SK-N-SH treated with all-trans-retinoic acid at 6 μM for 48 hours (cell line): ENCODE measurements around the gene CCT7.

ENCODE experiments used
- ATAC-seq: fragments of 200-7000 bp; cut with Tn5 transposase; 3 replicates; pipeline ENCODE4 v1.9.1; 2020; ENCODE audit warnings: mild to moderate bottlenecking, moderate library complexity
- ARNTL ChIP-seq: fragments of 450-650 bp; formaldehyde crosslinking; IDR thresholded peaks from 2 replicates; pipeline ENCODE4 v1.5.0; 2020; ENCODE audit warnings: low read depth, mild to moderate bottlenecking, moderate library complexity, borderline replicate concordance
- BACH2 ChIP-seq: fragments of 250-450 bp; sonication (Bioruptor Pico); IDR thresholded peaks from 2 replicates; pipeline ENCODE4 v1.9.0; 2021; ENCODE audit warnings: mild to moderate bottlenecking, borderline replicate concordance
- CREB5 ChIP-seq: fragments of 250-450 bp; sonication (Bioruptor Pico); IDR thresholded peaks from 2 replicates; pipeline ENCODE4 v1.5.1; 2020; ENCODE audit warnings: low read depth, mild to moderate bottlenecking, moderate library complexity
- CSDC2 ChIP-seq: fragments of 250-450 bp; sonication (Bioruptor Pico); IDR thresholded peaks from 2 replicates; pipeline ENCODE4 v1.5.0; 2020; ENCODE audit warnings: mild to moderate bottlenecking, moderate library complexity
- ESRRG ChIP-seq: fragments of 250-450 bp; sonication (Bioruptor Pico); IDR thresholded peaks from 2 replicates; pipeline ENCODE4 v1.6.1; 2021; ENCODE audit warnings: mild to moderate bottlenecking
- GLIS3 ChIP-seq: fragments of 250-450 bp; sonication (Bioruptor Pico); IDR thresholded peaks from 2 replicates; pipeline ENCODE4 v1.5.0; 2020; ENCODE audit warnings: mild to moderate bottlenecking, moderate library complexity
- ISL1 ChIP-seq: fragments of 250-450 bp; sonication (Bioruptor Pico); IDR thresholded peaks from 2 replicates; pipeline ENCODE4 v2.1.2; 2022; ENCODE audit warnings: mild to moderate bottlenecking, moderate library complexity
- OSR1 ChIP-seq: fragments of 250-450 bp; sonication (Bioruptor Pico); IDR thresholded peaks from 2 replicates; pipeline ENCODE4 v1.8.0; 2022; ENCODE audit warnings: moderate library complexity, mild to moderate bottlenecking, inconsistent platforms
- PPARA ChIP-seq: fragments of 250-450 bp; sonication (Bioruptor Pico); IDR thresholded peaks from 2 replicates; pipeline ENCODE4 v1.5.0; 2020; ENCODE audit warnings: mild to moderate bottlenecking, borderline replicate concordance
- SNAI2 ChIP-seq: fragments of 250-450 bp; sonication (Bioruptor Pico); IDR thresholded peaks from 2 replicates; pipeline ENCODE4 v1.5.0; 2020; ENCODE audit warnings: mild to moderate bottlenecking, moderate library complexity
- TCF4 ChIP-seq: fragments of 250-450 bp; sonication (Bioruptor Pico); IDR thresholded peaks from 2 replicates; pipeline ENCODE4 v1.8.0; 2021; ENCODE audit warnings: mild to moderate bottlenecking, moderate library complexity, borderline replicate concordance
- TOX ChIP-seq: fragments of 250-450 bp; sonication (Bioruptor Pico); IDR thresholded peaks from 2 replicates; pipeline ENCODE4 v1.8.0; 2021; ENCODE audit warnings: mild to moderate bottlenecking, moderate library complexity, borderline replicate concordance
- TSHZ2 ChIP-seq: fragments of 250-450 bp; sonication (Bioruptor Pico); IDR thresholded peaks from 2 replicates; pipeline ENCODE4 v1.5.0; 2020; ENCODE audit warnings: mild to moderate bottlenecking, moderate library complexity
- ZC3H10 ChIP-seq: fragments of 250-450 bp; sonication (Bioruptor Pico); IDR thresholded peaks from 2 replicates; pipeline ENCODE4 v1.5.1; 2021; ENCODE audit warnings: mild to moderate bottlenecking, moderate library complexity
- ZFP3 ChIP-seq: fragments of 250-450 bp; sonication (Bioruptor Pico); IDR thresholded peaks from 2 replicates; pipeline ENCODE4 v1.5.0; 2020; ENCODE audit warnings: mild to moderate bottlenecking, moderate library complexity
- ZFP30 ChIP-seq: fragments of 450-650 bp; formaldehyde crosslinking; IDR thresholded peaks from 2 replicates; pipeline ENCODE4 v1.5.0; 2022; ENCODE audit warnings: mild to moderate bottlenecking, moderate library complexity
- ZNF70 ChIP-seq: fragments of 450-650 bp; formaldehyde crosslinking; IDR thresholded peaks from 2 replicates; pipeline ENCODE4 v1.5.0; 2020; ENCODE audit warnings: mild to moderate bottlenecking, moderate library complexity
- ZNF8 ChIP-seq: fragments of 450-650 bp; formaldehyde crosslinking; IDR thresholded peaks from 2 replicates; pipeline ENCODE4 v1.5.0; 2020; ENCODE audit warnings: mild to moderate bottlenecking, moderate library complexity
- TF ChIP-seq, protein P1 (sequence below): fragments of 250-450 bp; sonication (Bioruptor Pico); IDR thresholded peaks from 2 replicates; pipeline ENCODE4 v1.8.0; 2020; ENCODE audit warnings: mild to moderate bottlenecking, moderate library complexity, borderline replicate concordance
- TF ChIP-seq, protein P2 (sequence below): fragments of 250-450 bp; sonication (Bioruptor Pico); IDR thresholded peaks from 2 replicates; pipeline ENCODE4 v1.5.1; 2021; ENCODE audit warnings: mild to moderate bottlenecking, moderate library complexity
- TF ChIP-seq, protein P3 (sequence below): fragments of 250-450 bp; sonication (Bioruptor Pico); IDR thresholded peaks from 2 replicates; pipeline ENCODE4 v1.8.0; 2021; ENCODE audit warnings: low read depth, mild to moderate bottlenecking, moderate library complexity, borderline replicate concordance

The CCT7 gene

GRCh38 chr2:73249636-73250035 is 15.5 kb downstream of the CCT7 start:
- no peak for ATAC-seq
- TF ChIP-seq CSDC2 (no peak), TOX (CRISPR knock-in tag) (no peak), BACH2 (no peak), ESRRG (CRISPR knock-in tag) (no peak), ZC3H10 (no peak), SNAI2 (CRISPR knock-in tag) (no peak), ARNTL (CRISPR knock-in tag) (no peak), PPARA (no peak), ZFP30 (no peak), OSR1 (no peak), ISL1 (CRISPR knock-in tag) (no peak), GLIS3 (no peak), CREB5 (CRISPR knock-in tag) (no peak), ZNF70 (no peak), TCF4 (CRISPR knock-in tag) (no peak), TSHZ2 (CRISPR knock-in tag) (no peak), ZNF8 (CRISPR knock-in tag) (no peak)
- TF ChIP-seq, protein P1, sequence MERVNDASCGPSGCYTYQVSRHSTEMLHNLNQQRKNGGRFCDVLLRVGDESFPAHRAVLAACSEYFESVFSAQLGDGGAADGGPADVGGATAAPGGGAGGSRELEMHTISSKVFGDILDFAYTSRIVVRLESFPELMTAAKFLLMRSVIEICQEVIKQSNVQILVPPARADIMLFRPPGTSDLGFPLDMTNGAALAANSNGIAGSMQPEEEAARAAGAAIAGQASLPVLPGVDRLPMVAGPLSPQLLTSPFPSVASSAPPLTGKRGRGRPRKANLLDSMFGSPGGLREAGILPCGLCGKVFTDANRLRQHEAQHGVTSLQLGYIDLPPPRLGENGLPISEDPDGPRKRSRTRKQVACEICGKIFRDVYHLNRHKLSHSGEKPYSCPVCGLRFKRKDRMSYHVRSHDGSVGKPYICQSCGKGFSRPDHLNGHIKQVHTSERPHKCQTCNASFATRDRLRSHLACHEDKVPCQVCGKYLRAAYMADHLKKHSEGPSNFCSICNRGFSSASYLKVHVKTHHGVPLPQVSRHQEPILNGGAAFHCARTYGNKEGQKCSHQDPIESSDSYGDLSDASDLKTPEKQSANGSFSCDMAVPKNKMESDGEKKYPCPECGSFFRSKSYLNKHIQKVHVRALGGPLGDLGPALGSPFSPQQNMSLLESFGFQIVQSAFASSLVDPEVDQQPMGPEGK (CRISPR knock-in tag): no peak
- TF ChIP-seq, protein P2, sequence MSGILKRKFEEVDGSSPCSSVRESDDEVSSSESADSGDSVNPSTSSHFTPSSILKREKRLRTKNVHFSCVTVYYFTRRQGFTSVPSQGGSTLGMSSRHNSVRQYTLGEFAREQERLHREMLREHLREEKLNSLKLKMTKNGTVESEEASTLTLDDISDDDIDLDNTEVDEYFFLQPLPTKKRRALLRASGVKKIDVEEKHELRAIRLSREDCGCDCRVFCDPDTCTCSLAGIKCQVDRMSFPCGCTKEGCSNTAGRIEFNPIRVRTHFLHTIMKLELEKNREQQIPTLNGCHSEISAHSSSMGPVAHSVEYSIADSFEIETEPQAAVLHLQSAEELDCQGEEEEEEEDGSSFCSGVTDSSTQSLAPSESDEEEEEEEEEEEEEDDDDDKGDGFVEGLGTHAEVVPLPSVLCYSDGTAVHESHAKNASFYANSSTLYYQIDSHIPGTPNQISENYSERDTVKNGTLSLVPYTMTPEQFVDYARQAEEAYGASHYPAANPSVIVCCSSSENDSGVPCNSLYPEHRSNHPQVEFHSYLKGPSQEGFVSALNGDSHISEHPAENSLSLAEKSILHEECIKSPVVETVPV: no peak
- TF ChIP-seq, protein P3, sequence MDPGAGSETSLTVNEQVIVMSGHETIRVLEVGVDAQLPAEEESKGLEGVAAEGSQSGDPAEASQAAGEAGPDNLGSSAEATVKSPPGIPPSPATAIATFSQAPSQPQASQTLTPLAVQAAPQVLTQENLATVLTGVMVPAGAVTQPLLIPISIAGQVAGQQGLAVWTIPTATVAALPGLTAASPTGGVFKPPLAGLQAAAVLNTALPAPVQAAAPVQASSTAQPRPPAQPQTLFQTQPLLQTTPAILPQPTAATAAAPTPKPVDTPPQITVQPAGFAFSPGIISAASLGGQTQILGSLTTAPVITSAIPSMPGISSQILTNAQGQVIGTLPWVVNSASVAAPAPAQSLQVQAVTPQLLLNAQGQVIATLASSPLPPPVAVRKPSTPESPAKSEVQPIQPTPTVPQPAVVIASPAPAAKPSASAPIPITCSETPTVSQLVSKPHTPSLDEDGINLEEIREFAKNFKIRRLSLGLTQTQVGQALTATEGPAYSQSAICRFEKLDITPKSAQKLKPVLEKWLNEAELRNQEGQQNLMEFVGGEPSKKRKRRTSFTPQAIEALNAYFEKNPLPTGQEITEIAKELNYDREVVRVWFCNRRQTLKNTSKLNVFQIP (CRISPR knock-in tag): no peak

DNA sequence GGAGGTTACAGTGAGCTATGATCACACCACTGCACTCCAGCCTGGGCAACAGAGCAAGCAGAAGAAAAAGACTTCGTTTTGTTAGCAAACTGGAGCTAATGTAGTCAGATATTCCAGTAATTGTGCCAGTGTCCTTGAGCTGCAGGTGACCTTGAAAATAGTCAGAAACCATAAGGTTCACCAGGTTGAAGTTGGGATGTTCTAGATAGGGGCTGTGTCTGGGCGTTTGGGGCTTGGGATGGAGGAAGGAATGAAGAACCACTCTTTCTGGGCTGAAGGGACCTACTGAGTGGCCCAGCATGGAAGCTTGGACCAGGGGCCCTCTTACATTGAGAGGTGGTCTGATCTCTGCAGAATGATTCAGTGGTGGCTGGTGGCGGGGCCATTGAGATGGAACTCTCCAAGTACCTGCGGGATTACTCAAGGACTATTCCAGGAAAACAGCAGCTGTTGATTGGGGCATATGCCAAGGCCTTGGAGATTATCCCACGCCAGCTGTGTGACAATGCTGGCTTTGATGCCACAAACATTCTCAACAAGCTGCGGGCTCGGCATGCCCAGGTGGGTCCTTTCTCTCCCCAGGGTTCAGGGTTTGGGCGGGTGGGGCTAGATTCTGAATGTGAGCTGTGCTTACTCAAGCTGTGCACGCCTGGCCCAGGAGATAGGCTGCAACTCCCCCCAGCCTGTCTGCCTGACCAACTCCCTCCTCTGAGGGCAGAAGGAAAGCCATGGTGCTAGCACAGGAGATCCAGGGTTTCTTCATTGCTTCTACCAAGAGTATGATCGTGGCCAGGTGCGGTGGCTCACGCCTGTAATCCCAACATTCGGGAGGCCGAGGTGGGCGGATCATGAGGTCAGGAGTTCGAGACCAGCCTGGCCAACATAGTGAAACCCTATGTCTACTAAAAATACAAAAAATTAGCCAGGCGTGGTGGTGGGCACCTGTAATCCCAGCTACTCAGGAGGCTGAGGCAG is 17.1 kb downstream of the CCT7 start:
- TF ChIP-seq ESRRG (CRISPR knock-in tag): no peak
- TF ChIP-seq ISL1 (CRISPR knock-in tag): no peak
- no peak for TF ChIP-seq ZFP3 (CRISPR knock-in tag)
- ATAC-seq: no peak
